ENCODE data around the gene CENPP.

Gene CENPP

GRCh38 chr9:92425474-92425873 lies 99.7 kb downstream of the CENPP start:
- no peak for DNase-seq (ENCODE audit: low spot score)

- DNase-seq (ENCODE audit: low spot score), result no peak
Measured at GRCh38 chr9:92426501-92427145, 100.9 kb downstream of the CENPP start.

GRCh38 chr9:92429836-92430235 lies 104.1 kb downstream of the CENPP start:
- no peak for DNase-seq (ENCODE audit: low spot score)

- DNase-seq (ENCODE audit: low spot score), result no peak
Measured at GRCh38 chr9:92432350-92432749, 106.6 kb downstream of the CENPP start.

GRCh38 chr9:92432972-92433548 lies 107.3 kb downstream of the CENPP start:
- no peak for DNase-seq (ENCODE audit: low spot score)

GRCh38 chr9:92435263-92435662 lies 109.5 kb downstream of the CENPP start:
- no peak for DNase-seq (ENCODE audit: low spot score)

GRCh38 chr9:92438900-92439526 lies 113.3 kb downstream of the CENPP start:
- no peak for DNase-seq (ENCODE audit: low spot score)

GRCh38 chr9:92439921-92440750 lies 114.4 kb downstream of the CENPP start:
- DNase-seq (ENCODE audit: low spot score), result no peak

GRCh38 chr9:92440751-92441046 lies 114.9 kb downstream of the CENPP start:
- DNase-seq (ENCODE audit: low spot score), result no peak

- DNase-seq (ENCODE audit: low spot score), result no peak
Measured at GRCh38 chr9:92444841-92445240, 119.1 kb downstream of the CENPP start.

GRCh38 chr9:92446536-92446935 lies 120.8 kb downstream of the CENPP start:
- no peak for DNase-seq (ENCODE audit: low spot score)

GRCh38 chr9:92455217-92455616 lies 129.5 kb downstream of the CENPP start:
- no peak for DNase-seq (ENCODE audit: low spot score)

GRCh38 chr9:92457576-92457975 lies 131.8 kb downstream of the CENPP start:
- no peak for DNase-seq (ENCODE audit: low spot score)

GRCh38 chr9:92463387-92463786 lies 137.6 kb downstream of the CENPP start:
- no peak for DNase-seq (ENCODE audit: low spot score)

- no peak for DNase-seq (ENCODE audit: low spot score)
Measured at GRCh38 chr9:92463984-92464383, 138.2 kb downstream of the CENPP start.

GRCh38 chr9:92467041-92467440 lies 141.3 kb downstream of the CENPP start:
- no peak for DNase-seq (ENCODE audit: low spot score)

GRCh38 chr9:92467511-92467910 lies 141.8 kb downstream of the CENPP start:
- DNase-seq (ENCODE audit: low spot score), result no peak

GRCh38 chr9:92468206-92468605 lies 142.5 kb downstream of the CENPP start:
- no peak for DNase-seq (ENCODE audit: low spot score)

- DNase-seq (ENCODE audit: low spot score), result no peak
Measured at GRCh38 chr9:92474587-92474986, 148.8 kb downstream of the CENPP start.

GRCh38 chr9:92476962-92477361 lies 151.2 kb downstream of the CENPP start:
- no peak for DNase-seq (ENCODE audit: low spot score)

- DNase-seq (ENCODE audit: low spot score), result no peak
Measured at GRCh38 chr9:92478783-92479182, 153.0 kb downstream of the CENPP start.

GRCh38 chr9:92479346-92479745 lies 153.6 kb downstream of the CENPP start:
- no peak for DNase-seq (ENCODE audit: low spot score)

GRCh38 chr9:92480291-92480771 lies 154.6 kb downstream of the CENPP start:
- DNase-seq (ENCODE audit: low spot score), result no peak

All from hematopoietic multipotent progenitor cell treated with erythropoietin and hydrocortisone succinate and interleukin-3 and kit ligand, for 15 days (in vitro differentiated cells).